Measurements from ENCODE around the gene ZP1. TPM values are rescaled to one million over a fixed set of nuclear protein-coding genes. Genes with fewer than 3 reads are reported as not detected.
A peak's percentile ranks its signal among the peaks of the same experiment; 100 is the strongest.

ZP1 gene
- total RNA-seq, 1 experiment from 2014 or later, result not detected

DNA sequence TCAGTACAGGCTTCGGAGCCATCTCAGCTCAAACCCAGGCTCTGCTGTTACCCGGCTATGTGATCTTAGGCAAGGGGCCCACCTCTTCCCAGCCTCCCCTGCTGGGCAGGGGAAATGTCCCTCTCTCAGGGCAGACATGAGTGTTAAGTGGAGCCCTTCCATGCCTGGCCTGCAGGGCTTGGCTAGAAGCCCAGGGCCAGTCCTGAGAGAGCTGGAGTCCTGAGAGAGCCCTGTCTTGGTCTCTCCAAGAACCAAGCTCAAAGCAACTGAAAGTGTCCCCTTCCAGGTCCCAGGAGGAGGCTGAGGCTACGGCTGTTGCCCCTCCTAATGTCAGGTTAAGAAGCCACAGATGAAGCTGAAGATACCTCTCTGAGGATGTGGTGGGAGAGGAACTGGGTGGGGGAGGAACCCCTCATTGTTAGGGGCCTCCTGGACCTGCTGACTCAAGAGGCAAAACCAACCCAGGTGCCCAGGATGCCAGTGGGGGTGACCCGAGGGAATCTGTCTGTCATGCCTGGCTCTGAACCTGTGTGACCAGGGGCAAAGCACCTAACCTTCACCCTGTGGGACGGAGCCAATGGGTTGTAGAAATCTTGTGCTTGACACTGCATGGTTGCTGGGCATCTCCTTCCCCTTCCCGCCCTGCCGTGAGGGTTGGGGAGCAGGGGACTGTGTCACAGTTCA is 4.2 kb downstream of the ZP1 start:
- Histone ChIP-seq H3K27me3 (replicated peaks) (no peaks in the 10 kb centered on the region), H3K4me1 (replicated peaks) (peaks cover 10% of the 10 kb centered on the region), H3K4me3 (no peak overlapping the region), H3K27ac (no peak overlapping the region), H3K36me3 (no peaks in the 10 kb centered on the region), H3K9me3 (replicated peaks) (no peaks in the 10 kb centered on the region)
- no peak for DNase-seq (ENCODE audit: low read depth in 1 of 2, low spot score in 2 of 2)

DNA sequence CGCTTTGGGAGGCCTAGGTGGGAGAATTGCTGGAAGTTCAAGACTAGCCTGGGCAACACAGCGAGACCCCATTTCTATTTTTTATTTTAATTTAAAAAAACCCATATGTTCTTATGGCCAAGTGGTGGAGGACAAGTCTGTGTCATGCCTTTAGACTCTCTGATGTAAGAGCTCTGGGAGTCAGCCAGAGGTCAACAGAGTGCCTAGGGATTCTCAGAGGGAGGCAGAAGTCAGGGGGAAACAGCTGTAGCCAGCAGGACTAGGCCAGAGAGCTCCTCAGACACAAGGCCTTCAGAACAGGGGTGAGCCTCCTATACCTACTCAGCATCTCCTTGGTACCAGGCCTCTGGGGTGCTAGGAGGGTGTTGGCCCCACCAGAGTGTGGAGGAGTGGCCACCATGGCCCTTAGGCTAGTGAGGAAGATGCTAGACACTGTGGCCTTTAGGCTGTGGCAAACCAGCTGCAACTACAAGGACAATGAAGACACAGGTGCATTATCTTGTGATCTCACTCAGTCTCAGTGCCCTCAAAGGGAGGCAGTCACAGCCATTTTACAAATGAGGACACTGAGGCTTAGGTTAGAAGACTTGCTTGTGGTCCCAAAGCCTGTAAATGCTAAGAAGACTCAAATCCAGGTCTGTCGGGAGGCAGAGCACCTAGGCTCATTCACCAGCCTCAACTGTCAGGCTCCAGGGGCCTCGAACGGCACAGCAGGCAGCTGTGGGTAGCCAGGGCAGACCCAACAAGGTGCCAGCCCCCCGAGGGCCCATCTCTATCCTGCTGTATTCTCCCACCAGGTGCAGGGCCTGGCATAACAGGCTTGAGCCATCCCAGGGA is 5.0 kb downstream of the ZP1 start:
- H3K27ac ChIP-seq, result no peak overlapping the region
- DNase-seq (ENCODE audit: low read depth in 1 of 2, low spot score in 2 of 2), result no peak

DNA sequence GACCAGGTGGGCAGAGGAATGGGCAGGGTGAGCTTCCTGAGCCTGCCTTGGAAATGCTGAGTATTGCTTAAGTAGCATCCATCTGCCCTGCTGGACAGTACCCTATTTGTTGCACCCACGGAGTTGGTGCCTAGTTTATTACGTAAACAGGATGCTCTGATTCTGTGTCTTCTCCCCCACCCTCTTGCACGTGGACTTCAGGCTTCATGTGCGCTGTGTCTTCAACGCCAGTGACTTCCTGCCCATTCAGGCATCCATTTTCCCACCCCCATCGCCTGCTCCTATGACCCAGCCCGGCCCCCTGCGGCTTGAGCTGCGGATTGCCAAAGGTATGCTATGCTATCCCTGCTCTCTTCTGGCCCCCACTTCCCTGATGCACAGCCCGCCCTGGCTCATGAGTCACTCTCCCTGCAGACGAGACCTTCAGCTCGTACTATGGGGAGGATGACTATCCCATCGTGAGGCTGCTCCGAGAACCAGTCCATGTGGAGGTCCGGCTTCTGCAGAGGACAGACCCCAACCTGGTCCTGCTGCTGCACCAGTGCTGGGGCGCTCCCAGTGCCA is 5.7 kb downstream of the ZP1 start:
- no peak overlapping the region for H3K4me3 ChIP-seq
- H3K27me3 ChIP-seq (replicated peaks), result no peaks in the 10 kb centered on the region
- no peaks in the 10 kb centered on the region for H3K36me3 ChIP-seq
- H3K27ac ChIP-seq, result no peak overlapping the region
- peak; percentile 28 to 70 for DNase-seq (ENCODE audit: low read depth in 1 of 2, low spot score in 2 of 2)
- no peaks in the 10 kb centered on the region for H3K9me3 ChIP-seq (replicated peaks)
- H3K4me1 ChIP-seq (replicated peaks), result peaks cover 10% of the 10 kb centered on the region

More for the DNA sequence above, 5.0 kb downstream of the ZP1 start:
- peaks cover 10% of the 10 kb centered on the region for H3K4me1 ChIP-seq (replicated peaks)
- H3K36me3 ChIP-seq, result no peaks in the 10 kb centered on the region
- no peaks in the 10 kb centered on the region for H3K27me3 ChIP-seq (replicated peaks)
- no peak overlapping the region for H3K4me3 ChIP-seq
- H3K9me3 ChIP-seq (replicated peaks), result no peaks in the 10 kb centered on the region

DNA sequence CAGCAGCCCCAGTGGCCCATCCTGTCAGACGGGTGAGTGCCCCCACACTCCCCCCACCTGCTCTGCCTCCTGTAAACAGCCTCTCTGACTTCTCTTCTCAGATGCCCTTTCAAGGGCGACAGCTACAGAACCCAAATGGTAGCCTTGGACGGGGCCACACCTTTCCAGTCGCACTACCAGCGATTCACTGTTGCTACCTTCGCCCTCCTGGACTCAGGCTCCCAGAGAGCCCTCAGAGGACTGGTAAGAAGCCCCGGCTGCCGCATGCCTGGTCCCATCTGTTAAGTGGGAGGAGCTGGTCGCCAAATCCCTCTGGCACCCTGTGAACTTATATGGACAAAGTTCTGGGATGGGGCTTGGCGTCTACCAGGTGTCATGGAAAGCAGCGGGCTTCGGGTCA is 6.2 kb downstream of the ZP1 start:
- no peak for DNase-seq (ENCODE audit: low read depth in 1 of 2, low spot score in 2 of 2)
- Histone ChIP-seq H3K27me3 (replicated peaks) (no peaks in the 10 kb centered on the region), H3K4me3 (no peak overlapping the region), H3K27ac (no peak overlapping the region), H3K9me3 (replicated peaks) (no peaks in the 10 kb centered on the region), H3K4me1 (replicated peaks) (peaks cover 10% of the 10 kb centered on the region), H3K36me3 (no peaks in the 10 kb centered on the region)

DNA sequence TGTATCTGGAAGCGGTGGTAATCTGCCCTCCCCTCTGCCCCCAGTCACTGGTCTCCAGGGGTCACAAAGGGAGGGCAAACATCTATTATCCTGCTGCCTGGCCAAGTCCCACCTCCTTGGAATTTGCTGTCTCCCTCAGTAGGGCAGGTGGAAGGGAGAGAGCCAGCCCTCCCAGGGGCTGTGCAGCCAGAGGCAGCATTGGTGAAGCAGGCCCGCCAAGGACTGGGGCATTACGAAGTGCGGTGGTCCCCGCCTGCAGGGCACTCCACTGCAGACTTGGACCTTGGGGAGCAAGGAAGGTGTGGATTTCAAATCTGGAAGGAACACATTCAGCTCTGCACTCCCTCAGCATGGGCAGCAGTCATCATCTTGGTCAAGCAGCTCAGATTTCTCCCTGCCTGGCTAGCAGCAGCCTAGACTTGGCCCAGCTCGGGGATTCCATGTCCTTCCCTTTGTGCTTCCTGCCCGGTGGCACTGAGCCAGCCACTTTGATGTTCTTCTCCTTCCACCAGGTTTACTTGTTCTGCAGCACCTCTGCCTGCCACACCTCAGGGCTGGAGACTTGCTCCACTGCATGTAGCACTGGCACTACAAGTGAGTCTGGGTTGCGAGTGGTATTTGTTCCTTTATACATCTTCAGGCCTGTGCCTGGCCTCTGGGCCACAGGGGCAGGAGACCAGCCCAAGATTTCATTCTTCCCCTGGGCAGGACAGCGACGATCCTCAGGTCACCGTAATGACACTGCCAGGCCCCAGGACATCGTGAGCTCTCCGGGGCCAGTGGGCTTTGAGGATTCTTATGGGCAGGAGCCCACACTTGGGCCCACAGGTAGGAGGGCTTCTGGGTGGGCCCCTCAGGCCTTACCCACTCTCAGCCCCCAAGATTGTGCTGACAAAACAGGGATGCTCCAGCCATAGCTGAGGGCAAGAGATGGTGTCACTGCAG is 7.4 kb downstream of the ZP1 start:
- H3K36me3 ChIP-seq, result no peaks in the 10 kb centered on the region; the same call in 1 of the 2 replicates
- H3K4me1 ChIP-seq (replicated peaks), result peaks cover 10% of the 10 kb centered on the region
- no peak for DNase-seq (ENCODE audit: low read depth in 1 of 2, low spot score in 2 of 2)
- H3K27ac ChIP-seq, result no peak overlapping the region
- H3K9me3 ChIP-seq (replicated peaks), result no peaks in the 10 kb centered on the region
- no peaks in the 10 kb centered on the region for H3K27me3 ChIP-seq (replicated peaks)
- no peak overlapping the region for H3K4me3 ChIP-seq

DNA sequence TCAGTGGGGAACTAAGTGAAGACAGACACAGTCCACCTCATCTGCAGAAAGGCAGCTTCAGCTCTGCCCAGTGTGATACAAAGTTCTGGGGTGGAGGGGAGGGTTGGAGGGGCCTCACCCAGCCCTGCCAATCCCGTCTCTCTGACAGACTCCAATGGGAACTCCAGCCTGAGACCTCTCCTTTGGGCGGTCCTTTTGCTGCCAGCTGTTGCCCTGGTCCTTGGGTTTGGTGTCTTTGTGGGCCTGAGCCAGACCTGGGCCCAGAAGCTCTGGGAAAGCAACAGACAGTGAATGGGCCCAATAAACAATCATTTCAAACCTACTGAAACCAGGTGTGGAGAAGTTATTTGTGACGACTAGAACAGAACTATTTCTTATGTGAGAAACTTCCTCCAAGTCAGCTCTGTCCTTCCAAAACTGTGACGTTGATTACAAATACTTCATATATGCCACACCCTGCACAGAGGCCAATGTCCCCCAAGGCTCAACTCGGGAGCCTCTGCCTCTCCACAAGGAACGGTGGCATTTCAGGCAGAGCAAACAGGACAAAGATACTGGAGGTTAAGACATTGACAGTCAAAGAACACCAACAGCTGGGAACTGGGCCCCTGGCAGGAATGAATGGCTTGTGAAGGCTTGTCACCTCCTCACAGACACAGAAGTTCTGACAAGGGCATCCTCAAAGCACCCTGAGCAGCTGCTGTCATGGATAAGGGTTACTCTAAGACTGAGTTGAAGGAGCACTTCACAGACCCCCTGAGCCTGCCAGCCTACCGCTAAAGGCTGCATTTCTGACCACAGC is 8.2 kb downstream of the ZP1 start:
- DNase-seq (ENCODE audit: low read depth in 1 of 2, low spot score in 2 of 2), result no peak
- Histone ChIP-seq H3K36me3 (peaks cover 4% of the 10 kb centered on the region; the same call in 1 of the 2 replicates), H3K27ac (no peak overlapping the region)

DNA sequence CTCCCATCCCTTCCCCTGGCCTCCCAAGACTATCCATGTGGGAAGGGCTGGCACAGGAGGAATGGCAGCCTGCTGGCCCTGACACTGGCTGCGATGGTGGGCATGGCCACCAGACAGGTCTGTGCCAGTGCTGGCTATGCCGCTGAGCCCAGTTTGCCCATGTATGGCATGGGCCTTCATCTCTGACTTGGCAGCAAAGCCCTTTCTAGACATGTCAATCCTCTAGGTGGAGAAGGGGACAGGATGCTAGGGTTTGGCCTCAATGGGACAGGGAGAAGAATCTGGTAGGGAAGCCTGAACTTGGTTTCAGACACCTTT is 8.8 kb downstream of the ZP1 start:
- Histone ChIP-seq H3K27ac (no peak overlapping the region), H3K36me3 (peaks cover 4% of the 10 kb centered on the region; the same call in 1 of the 2 replicates), H3K4me3 (no peak overlapping the region), H3K27me3 (replicated peaks) (no peaks in the 10 kb centered on the region), H3K9me3 (replicated peaks) (no peaks in the 10 kb centered on the region), H3K4me1 (replicated peaks) (peaks cover 10% of the 10 kb centered on the region)
- no peak for DNase-seq (ENCODE audit: low read depth in 1 of 2, low spot score in 2 of 2)

More for the DNA sequence above, 8.2 kb downstream of the ZP1 start:
- Histone ChIP-seq H3K9me3 (replicated peaks) (no peaks in the 10 kb centered on the region), H3K4me1 (replicated peaks) (peaks cover 10% of the 10 kb centered on the region), H3K27me3 (replicated peaks) (no peaks in the 10 kb centered on the region), H3K4me3 (no peak overlapping the region)

DNA sequence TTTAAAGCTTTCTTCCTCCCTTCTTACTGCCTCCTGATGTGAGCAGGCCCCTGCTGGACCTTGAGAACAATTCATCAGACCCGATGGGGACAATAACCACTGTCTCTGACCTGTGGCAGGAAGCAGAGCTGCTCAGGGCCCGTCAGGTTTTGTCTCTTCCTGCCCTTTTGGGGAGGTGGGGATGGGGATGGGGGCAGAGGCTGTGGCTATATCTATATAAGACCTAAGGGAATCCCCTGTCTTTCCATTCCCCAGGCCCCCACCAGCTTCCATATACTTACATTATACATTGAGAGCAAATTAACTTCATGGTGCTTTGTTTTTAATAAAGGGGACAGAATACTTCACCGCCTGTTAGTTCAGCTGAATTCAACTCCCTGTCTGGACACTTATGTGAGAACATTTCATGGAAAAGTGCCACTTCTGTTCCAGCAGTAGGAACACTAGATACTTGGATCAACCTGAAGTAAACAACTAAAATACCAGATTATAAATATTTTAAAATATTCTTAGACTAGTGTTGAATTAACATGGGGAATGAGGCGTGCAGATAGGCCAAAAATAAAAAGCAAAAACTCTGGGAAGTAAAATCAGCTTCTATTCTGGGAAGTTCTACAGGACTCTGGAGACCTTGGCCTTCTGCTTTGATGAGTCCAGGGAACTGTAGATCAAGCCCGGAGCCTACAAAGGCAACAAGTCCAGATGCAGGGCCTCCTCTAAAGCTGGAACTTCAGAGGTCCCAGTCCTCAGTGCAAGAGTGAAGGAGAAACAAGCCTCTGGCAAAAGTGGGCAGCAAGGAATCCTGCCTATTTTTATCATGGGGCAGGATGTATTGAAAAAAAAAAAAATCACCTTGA is 11.1 kb downstream of the ZP1 start:
- Histone ChIP-seq H3K4me3 (no peak overlapping the region), H3K27ac (no peak overlapping the region), H3K4me1 (replicated peaks) (peaks cover 2% of the 10 kb centered on the region), H3K36me3 (peaks cover 4% of the 10 kb centered on the region; the same call in 1 of the 2 replicates), H3K9me3 (replicated peaks) (no peaks in the 10 kb centered on the region), H3K27me3 (replicated peaks) (no peaks in the 10 kb centered on the region)
- DNase-seq (ENCODE audit: low read depth in 1 of 2, low spot score in 2 of 2), result no peak

DNA sequence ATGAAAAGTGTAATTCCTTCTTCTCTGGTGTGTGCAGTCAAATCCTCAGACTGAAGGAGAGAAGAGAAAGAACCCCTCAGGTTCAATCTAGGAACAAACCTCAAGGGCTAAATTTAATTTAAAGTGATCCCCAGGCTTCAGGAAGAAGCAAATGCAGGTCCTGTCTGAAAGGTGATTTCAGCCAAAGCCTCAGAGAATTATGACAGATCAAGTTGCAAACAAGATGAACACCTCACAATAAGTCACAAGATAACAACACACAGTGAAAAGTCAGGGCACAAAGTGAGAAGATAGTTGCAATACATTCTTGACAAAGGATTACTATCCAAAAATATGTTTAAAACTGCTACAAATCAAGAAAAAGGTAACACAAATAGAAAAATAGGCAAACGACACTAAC is 11.8 kb downstream of the ZP1 start:
- H3K27ac ChIP-seq, result no peak overlapping the region
- no peaks in the 10 kb centered on the region for H3K9me3 ChIP-seq (replicated peaks)
- no peak overlapping the region for H3K4me3 ChIP-seq
- H3K4me1 ChIP-seq (replicated peaks), result no peaks in the 10 kb centered on the region
- H3K27me3 ChIP-seq (replicated peaks), result no peaks in the 10 kb centered on the region
- no peak for DNase-seq (ENCODE audit: low read depth in 1 of 2, low spot score in 2 of 2)
- H3K36me3 ChIP-seq, result peaks cover 4% of the 10 kb centered on the region; the same call in 1 of the 2 replicates

DNA sequence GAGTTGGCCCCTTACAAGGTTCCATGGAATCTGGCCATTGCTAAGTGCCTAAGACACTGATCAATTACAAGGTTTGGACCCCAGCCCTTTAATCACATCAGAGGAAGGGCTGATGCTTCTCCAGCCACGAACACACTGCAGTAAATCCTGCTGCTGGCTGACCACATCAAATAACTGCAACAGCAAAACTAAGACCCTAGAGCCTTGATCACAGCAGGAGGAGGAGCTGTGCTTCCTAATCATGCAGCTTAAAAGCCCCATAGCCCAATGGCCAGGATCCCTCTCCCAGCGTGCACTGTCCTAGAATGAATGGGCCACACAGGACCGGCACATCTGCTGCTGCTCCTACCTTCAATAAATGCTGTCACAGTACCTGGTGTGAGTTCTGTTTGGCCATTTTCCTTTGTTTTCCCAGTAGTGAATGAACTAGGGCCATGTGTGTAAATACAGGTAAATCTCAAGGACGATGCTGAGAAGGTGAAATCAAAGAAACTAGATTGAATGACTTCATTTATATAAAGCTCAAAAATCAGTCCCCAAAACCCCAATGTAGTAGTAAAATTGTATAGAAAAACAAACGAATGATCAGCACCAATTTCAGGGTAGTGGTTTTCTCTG is 12.7 kb downstream of the ZP1 start:
- no peaks in the 10 kb centered on the region for H3K4me1 ChIP-seq (replicated peaks)
- H3K9me3 ChIP-seq (replicated peaks), result no peaks in the 10 kb centered on the region
- no peak overlapping the region for H3K27ac ChIP-seq
- no peak overlapping the region for H3K4me3 ChIP-seq
- peaks cover 4% of the 10 kb centered on the region; the same call in 1 of the 2 replicates for H3K36me3 ChIP-seq
- no peak for DNase-seq (ENCODE audit: low read depth in 1 of 2, low spot score in 2 of 2)
- H3K27me3 ChIP-seq (replicated peaks), result no peaks in the 10 kb centered on the region

DNA sequence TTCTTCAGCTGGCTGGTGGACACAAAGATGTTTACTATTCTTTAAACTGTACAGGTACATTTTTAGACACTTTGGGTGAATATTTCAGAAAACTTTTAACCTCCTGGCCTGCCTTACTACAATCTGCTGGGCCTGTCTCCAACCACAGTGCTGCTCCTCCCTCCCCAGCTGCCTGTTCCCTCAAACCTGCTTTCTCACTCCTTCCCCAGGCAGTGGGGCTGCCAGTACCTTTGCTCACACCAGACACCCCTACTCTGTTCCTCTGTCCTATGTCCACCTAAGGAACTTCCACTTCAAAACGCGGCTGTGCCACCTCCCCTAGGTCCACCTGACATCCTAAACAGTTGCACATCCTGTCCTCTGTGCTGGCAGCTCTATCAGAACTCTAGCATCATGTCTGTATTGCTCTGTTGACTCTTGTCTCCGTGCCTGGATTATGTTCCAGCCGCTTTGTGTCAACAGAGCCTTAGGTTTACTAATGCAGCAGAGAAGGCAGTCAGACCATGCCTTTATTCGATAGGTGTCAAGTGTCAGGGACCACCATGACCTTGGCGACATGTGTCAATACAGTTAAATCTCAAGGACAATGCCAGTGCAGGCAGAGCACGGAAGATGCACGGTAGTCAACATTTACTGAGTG is 13.4 kb downstream of the ZP1 start:
- Histone ChIP-seq H3K27me3 (replicated peaks) (no peaks in the 10 kb centered on the region), H3K4me1 (replicated peaks) (no peaks in the 10 kb centered on the region), H3K4me3 (no peak overlapping the region), H3K36me3 (peaks cover 4% of the 10 kb centered on the region; the same call in 1 of the 2 replicates), H3K9me3 (replicated peaks) (no peaks in the 10 kb centered on the region), H3K27ac (no peak overlapping the region)
- DNase-seq (ENCODE audit: low read depth in 1 of 2, low spot score in 2 of 2), result no peak
